ENCODE results near the gene ABCG1.

DNA sequence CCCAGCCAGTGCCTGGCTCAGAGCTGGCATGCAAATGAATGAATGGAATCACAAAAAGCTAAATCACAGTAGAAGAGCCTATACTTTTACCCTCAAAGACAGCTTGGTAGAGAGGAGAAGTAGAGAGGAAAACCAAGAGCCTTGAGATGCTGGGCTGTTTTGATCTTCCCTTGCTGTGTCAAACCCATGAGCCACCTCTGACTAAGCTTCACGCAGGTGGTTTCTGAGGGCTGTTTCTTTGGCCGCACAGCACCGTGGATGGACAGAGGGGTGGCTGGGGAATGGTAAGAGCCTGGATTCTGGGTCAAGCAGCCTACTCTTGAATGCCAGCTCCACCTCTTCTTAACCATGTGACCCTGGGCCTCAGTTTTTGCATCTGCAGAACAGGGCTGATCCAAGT is 18.6 kb downstream of the ABCG1 start:
- TF ChIP-seq, protein P1, sequence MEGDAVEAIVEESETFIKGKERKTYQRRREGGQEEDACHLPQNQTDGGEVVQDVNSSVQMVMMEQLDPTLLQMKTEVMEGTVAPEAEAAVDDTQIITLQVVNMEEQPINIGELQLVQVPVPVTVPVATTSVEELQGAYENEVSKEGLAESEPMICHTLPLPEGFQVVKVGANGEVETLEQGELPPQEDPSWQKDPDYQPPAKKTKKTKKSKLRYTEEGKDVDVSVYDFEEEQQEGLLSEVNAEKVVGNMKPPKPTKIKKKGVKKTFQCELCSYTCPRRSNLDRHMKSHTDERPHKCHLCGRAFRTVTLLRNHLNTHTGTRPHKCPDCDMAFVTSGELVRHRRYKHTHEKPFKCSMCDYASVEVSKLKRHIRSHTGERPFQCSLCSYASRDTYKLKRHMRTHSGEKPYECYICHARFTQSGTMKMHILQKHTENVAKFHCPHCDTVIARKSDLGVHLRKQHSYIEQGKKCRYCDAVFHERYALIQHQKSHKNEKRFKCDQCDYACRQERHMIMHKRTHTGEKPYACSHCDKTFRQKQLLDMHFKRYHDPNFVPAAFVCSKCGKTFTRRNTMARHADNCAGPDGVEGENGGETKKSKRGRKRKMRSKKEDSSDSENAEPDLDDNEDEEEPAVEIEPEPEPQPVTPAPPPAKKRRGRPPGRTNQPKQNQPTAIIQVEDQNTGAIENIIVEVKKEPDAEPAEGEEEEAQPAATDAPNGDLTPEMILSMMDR (conservative IDR thresholded peaks at IDR 0.05) = no peak
- no peak for TF ChIP-seq EZH2 (IDR thresholded peaks at IDR 0.05; ENCODE audit: low read depth)
